GM10266 (cell line): ENCODE measurements around the gene TAF6L.

ENCODE experiments used
- DNase-seq: peaks from one replicate; pipeline ENCODE4 v3.0.0; 2012; ENCODE audit errors: extremely low spot score
- TF ChIP-seq, protein P1 (sequence below): IDR thresholded peaks from 2 replicates; pipeline ENCODE4 v1.5.1; 2012; ENCODE audit warnings: mild to moderate bottlenecking, low read depth; ENCODE audit not compliant: control insufficient read depth, insufficient read depth; ENCODE audit errors: missing control alignments

Gene TAF6L

DNA sequence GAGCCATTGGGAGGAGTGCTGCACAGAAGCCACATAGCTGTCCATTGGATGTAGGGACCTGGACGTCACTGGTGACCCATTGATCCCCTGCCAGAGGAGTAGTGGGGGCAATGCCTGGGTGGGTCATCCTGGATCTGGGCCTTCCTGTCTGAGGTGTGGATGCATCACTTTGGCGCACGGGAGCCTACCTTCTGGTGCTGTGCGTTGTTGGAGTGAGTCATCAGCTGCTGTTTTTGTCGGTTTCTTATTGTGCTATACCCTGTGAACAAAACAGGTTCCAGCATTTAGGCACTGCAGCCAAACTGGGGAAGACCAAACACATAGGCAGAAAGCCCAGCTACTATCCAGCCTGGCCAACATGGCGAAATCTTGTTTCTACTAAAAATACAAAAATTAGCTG, 3.2 kb downstream of the TAF6L start:
- DNase-seq, result no peak
- TF ChIP-seq, protein P1, sequence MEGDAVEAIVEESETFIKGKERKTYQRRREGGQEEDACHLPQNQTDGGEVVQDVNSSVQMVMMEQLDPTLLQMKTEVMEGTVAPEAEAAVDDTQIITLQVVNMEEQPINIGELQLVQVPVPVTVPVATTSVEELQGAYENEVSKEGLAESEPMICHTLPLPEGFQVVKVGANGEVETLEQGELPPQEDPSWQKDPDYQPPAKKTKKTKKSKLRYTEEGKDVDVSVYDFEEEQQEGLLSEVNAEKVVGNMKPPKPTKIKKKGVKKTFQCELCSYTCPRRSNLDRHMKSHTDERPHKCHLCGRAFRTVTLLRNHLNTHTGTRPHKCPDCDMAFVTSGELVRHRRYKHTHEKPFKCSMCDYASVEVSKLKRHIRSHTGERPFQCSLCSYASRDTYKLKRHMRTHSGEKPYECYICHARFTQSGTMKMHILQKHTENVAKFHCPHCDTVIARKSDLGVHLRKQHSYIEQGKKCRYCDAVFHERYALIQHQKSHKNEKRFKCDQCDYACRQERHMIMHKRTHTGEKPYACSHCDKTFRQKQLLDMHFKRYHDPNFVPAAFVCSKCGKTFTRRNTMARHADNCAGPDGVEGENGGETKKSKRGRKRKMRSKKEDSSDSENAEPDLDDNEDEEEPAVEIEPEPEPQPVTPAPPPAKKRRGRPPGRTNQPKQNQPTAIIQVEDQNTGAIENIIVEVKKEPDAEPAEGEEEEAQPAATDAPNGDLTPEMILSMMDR, result no peak

DNA sequence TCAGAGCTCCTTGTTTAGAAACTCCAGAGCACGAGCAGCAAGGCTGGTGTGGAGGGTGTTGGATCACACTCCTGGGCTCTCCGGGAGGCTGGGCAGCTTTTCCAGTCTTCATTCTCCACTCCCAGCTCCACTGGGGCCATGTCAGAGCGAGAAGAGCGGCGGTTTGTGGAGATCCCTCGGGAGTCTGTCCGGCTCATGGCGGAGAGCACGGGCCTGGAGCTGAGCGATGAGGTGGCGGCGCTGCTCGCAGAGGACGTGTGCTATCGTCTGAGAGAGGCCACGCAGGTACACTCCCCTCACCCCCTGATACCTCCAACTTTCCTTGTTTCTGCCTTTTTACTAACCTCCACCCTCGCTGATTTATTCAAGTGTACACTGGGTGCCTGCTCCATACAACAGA, 4.5 kb downstream of the TAF6L start:
- no peak for DNase-seq
- TF ChIP-seq, protein P1, result no peak

DNA sequence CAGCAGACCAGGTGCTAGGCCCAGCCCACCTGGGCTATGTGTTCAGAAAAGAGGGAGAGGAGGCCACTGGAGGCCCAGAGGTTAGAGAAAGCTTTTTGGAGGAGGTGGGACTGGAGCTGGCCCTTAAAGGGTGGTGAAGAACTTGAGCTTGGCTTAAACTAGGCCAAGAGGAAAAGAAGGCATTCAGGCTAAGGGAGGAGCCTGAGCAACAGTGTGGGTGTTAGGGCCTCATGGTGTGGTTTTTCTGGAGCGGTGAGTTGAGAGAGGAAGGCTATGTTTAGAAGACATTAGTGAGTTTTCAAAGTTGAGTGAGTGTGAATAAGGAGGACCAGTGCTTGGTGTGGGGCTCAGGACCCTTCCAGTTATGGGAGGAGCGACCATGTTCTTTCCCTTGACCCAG, 6.2 kb downstream of the TAF6L start:
- TF ChIP-seq, protein P1, result no peak
- DNase-seq, result peak; percentile 45

DNA sequence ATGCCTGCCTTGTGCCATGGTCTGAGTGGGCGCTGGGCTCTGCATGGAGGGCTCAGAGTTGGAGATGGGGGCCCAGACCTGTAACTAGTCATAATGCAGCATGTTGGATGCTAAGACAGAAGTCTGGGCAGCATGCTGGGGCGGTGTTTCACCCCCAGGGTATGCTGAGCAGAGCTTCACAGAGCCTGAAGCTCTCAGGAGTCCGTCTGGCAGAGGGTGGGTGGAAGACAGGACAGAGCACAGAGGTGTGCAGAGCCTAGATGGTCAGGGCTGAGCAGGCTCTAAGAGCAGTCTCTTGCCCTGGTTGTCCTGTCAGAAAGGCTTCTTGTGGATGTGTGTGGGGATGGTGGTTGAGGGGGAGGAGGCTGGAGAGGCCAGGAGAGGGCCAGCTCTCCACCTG, 7.2 kb downstream of the TAF6L start:
- TF ChIP-seq, protein P1, result no peak
- DNase-seq, result no peak

DNA sequence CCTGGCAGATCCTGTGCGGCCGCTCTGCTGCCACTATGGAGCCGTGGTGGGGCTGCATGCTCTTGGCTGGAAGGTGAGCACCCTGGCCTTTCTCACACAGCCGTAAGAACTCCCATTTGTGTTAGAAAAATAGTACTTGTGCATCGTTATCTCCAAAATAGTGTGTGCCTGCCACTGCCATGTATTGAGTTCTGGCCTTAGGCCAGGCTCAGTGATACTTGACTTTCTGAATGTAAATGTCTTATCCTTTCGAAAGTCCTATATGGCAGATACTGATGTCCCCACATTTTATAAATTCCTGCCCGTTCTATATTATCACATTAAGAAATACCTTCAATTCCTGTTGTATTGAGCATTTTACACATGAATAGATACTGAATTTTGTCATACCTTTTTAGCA, 11.6 kb downstream of the TAF6L start:
- no peak for DNase-seq
- TF ChIP-seq, protein P1, result no peak

DNA sequence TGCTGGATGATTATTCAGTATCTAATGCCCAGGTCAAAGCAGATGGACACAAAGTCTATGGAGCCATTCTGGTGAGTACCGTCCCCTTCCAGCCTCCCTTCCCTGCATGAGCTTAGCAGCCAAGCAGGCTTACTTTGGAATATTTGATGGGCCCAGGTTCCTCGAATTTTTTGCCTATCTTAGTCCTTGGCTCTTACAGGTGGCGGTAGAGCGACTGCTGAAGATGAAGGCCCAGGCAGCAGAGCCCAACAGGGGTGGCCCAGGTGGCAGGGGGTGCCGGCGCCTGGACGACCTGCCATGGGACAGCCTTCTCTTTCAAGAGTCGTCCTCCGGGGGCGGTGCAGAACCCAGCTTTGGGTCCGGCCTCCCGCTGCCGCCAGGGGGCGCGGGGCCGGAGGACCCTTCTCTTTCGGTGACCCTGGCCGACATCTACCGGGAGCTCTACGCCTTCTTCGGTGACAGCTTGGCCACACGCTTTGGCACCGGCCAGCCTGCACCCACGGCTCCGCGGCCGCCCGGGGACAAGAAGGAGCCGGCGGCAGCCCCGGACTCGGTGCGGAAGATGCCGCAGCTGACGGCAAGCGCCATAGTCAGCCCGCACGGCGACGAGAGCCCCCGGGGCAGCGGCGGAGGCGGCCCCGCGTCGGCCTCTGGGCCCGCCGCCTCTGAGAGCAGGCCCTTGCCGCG, 15.3 kb downstream of the TAF6L start:
- DNase-seq, result peak; percentile 92

More for the DNA sequence above, 15.3 kb downstream of the TAF6L start:
- TF ChIP-seq, protein P1, result peak; percentile 98
